ENCODE measurements around the gene KAZN.

The KAZN gene

GRCh38 chr1:14768582-14769304 is 170.3 kb downstream of the KAZN start:
- peaks cover 44% of the 10 kb centered on the region for H3K4me1 ChIP-seq (ENCODE audit: control insufficient read depth, insufficient read depth, low read length)
- H3K36me3 ChIP-seq (ENCODE audit: control insufficient read depth, insufficient read depth, low read length), result no peaks in the 10 kb centered on the region
- no peaks in the 10 kb centered on the region for H3K9me3 ChIP-seq (ENCODE audit: control insufficient read depth, insufficient read depth, low read depth, low read length)
- no peak overlapping the region for H3K4me3 ChIP-seq (ENCODE audit: low read depth, low read length)
- no peaks in the 10 kb centered on the region for H3K27me3 ChIP-seq (ENCODE audit: control insufficient read depth, insufficient read depth, low read length)
- no peak overlapping the region for H3K9ac ChIP-seq (ENCODE audit: low read length)
- no peak overlapping the region for H3K27ac ChIP-seq (ENCODE audit: low read depth, low read length)

GRCh38 chr1:14769486-14770274 is 171.2 kb downstream of the KAZN start:
- Histone ChIP-seq H3K4me1 (ENCODE audit: control insufficient read depth, insufficient read depth, low read length) (peaks cover 37% of the 10 kb centered on the region), H3K36me3 (ENCODE audit: control insufficient read depth, insufficient read depth, low read length) (no peaks in the 10 kb centered on the region), H3K27me3 (ENCODE audit: control insufficient read depth, insufficient read depth, low read length) (no peaks in the 10 kb centered on the region), H3K27ac (ENCODE audit: low read depth, low read length) (no peak overlapping the region), H3K4me3 (ENCODE audit: low read depth, low read length) (no peak overlapping the region), H3K9me3 (ENCODE audit: control insufficient read depth, insufficient read depth, low read depth, low read length) (no peaks in the 10 kb centered on the region), H3K9ac (ENCODE audit: low read length) (no peak overlapping the region)

GRCh38 chr1:14773396-14774025 is 175.0 kb downstream of the KAZN start:
- Histone ChIP-seq H3K9me3 (ENCODE audit: control insufficient read depth, insufficient read depth, low read depth, low read length) (no peaks in the 10 kb centered on the region), H3K9ac (ENCODE audit: low read length) (no peak overlapping the region), H3K36me3 (ENCODE audit: control insufficient read depth, insufficient read depth, low read length) (no peaks in the 10 kb centered on the region), H3K4me1 (ENCODE audit: control insufficient read depth, insufficient read depth, low read length) (peaks cover 25% of the 10 kb centered on the region), H3K4me3 (ENCODE audit: low read depth, low read length) (no peak overlapping the region), H3K27me3 (ENCODE audit: control insufficient read depth, insufficient read depth, low read length) (no peaks in the 10 kb centered on the region), H3K27ac (ENCODE audit: low read depth, low read length) (no peak overlapping the region)

- H3K9ac ChIP-seq (ENCODE audit: low read length), result no peak overlapping the region
- no peak overlapping the region for H3K4me3 ChIP-seq (ENCODE audit: low read depth, low read length)
- no peak overlapping the region for H3K27ac ChIP-seq (ENCODE audit: low read depth, low read length)
- peaks cover 25% of the 10 kb centered on the region for H3K4me1 ChIP-seq (ENCODE audit: control insufficient read depth, insufficient read depth, low read length)
- no peaks in the 10 kb centered on the region for H3K9me3 ChIP-seq (ENCODE audit: control insufficient read depth, insufficient read depth, low read depth, low read length)
- H3K36me3 ChIP-seq (ENCODE audit: control insufficient read depth, insufficient read depth, low read length), result no peaks in the 10 kb centered on the region
- H3K27me3 ChIP-seq (ENCODE audit: control insufficient read depth, insufficient read depth, low read length), result no peaks in the 10 kb centered on the region
Measured at GRCh38 chr1:14774225-14774624, 175.7 kb downstream of the KAZN start.

- Histone ChIP-seq H3K9me3 (ENCODE audit: control insufficient read depth, insufficient read depth, low read depth, low read length) (no peaks in the 10 kb centered on the region), H3K27me3 (ENCODE audit: control insufficient read depth, insufficient read depth, low read length) (no peaks in the 10 kb centered on the region), H3K9ac (ENCODE audit: low read length) (no peak overlapping the region), H3K36me3 (ENCODE audit: control insufficient read depth, insufficient read depth, low read length) (no peaks in the 10 kb centered on the region), H3K4me3 (ENCODE audit: low read depth, low read length) (no peak overlapping the region), H3K27ac (ENCODE audit: low read depth, low read length) (no peak overlapping the region), H3K4me1 (ENCODE audit: control insufficient read depth, insufficient read depth, low read length) (peaks cover 30% of the 10 kb centered on the region)
Measured at GRCh38 chr1:14774988-14775387, 176.5 kb downstream of the KAZN start.

- H3K4me3 ChIP-seq (ENCODE audit: low read depth, low read length), result no peak overlapping the region
- no peaks in the 10 kb centered on the region for H3K27me3 ChIP-seq (ENCODE audit: control insufficient read depth, insufficient read depth, low read length)
- H3K9ac ChIP-seq (ENCODE audit: low read length), result no peak overlapping the region
Measured at GRCh38 chr1:14775434-14775833, 176.9 kb downstream of the KAZN start.

GRCh38 chr1:14777516-14778506 is 179.3 kb downstream of the KAZN start:
- no peak overlapping the region for H3K27ac ChIP-seq (ENCODE audit: low read depth, low read length)
- H3K4me1 ChIP-seq (ENCODE audit: control insufficient read depth, insufficient read depth, low read length), result peaks cover 44% of the 10 kb centered on the region
- no peaks in the 10 kb centered on the region for H3K36me3 ChIP-seq (ENCODE audit: control insufficient read depth, insufficient read depth, low read length)
- no peak overlapping the region for H3K4me3 ChIP-seq (ENCODE audit: low read depth, low read length)
- no peaks in the 10 kb centered on the region for H3K27me3 ChIP-seq (ENCODE audit: control insufficient read depth, insufficient read depth, low read length)
- no peak overlapping the region for H3K9ac ChIP-seq (ENCODE audit: low read length)
- no peaks in the 10 kb centered on the region for H3K9me3 ChIP-seq (ENCODE audit: control insufficient read depth, insufficient read depth, low read depth, low read length)

More at GRCh38 chr1:14775434-14775833, 176.9 kb downstream of the KAZN start:
- Histone ChIP-seq H3K4me1 (ENCODE audit: control insufficient read depth, insufficient read depth, low read length) (peaks cover 34% of the 10 kb centered on the region), H3K36me3 (ENCODE audit: control insufficient read depth, insufficient read depth, low read length) (no peaks in the 10 kb centered on the region), H3K27ac (ENCODE audit: low read depth, low read length) (no peak overlapping the region), H3K9me3 (ENCODE audit: control insufficient read depth, insufficient read depth, low read depth, low read length) (no peaks in the 10 kb centered on the region)

GRCh38 chr1:14778541-14778897 is 180.0 kb downstream of the KAZN start:
- no peaks in the 10 kb centered on the region for H3K9me3 ChIP-seq (ENCODE audit: control insufficient read depth, insufficient read depth, low read depth, low read length)
- no peaks in the 10 kb centered on the region for H3K27me3 ChIP-seq (ENCODE audit: control insufficient read depth, insufficient read depth, low read length)
- no peak overlapping the region for H3K27ac ChIP-seq (ENCODE audit: low read depth, low read length)
- H3K36me3 ChIP-seq (ENCODE audit: control insufficient read depth, insufficient read depth, low read length), result no peaks in the 10 kb centered on the region
- H3K4me1 ChIP-seq (ENCODE audit: control insufficient read depth, insufficient read depth, low read length), result peaks cover 48% of the 10 kb centered on the region
- no peak overlapping the region for H3K9ac ChIP-seq (ENCODE audit: low read length)
- no peak overlapping the region for H3K4me3 ChIP-seq (ENCODE audit: low read depth, low read length)

GRCh38 chr1:14778898-14779865 is 180.7 kb downstream of the KAZN start:
- Histone ChIP-seq H3K4me1 (ENCODE audit: control insufficient read depth, insufficient read depth, low read length) (peaks cover 51% of the 10 kb centered on the region), H3K27me3 (ENCODE audit: control insufficient read depth, insufficient read depth, low read length) (no peaks in the 10 kb centered on the region)

GRCh38 chr1:14780271-14780670 is 181.8 kb downstream of the KAZN start:
- no peaks in the 10 kb centered on the region for H3K36me3 ChIP-seq (ENCODE audit: control insufficient read depth, insufficient read depth, low read length)
- H3K27ac ChIP-seq (ENCODE audit: low read depth, low read length), result no peak overlapping the region
- no peak overlapping the region for H3K9ac ChIP-seq (ENCODE audit: low read length)
- peaks cover 51% of the 10 kb centered on the region for H3K4me1 ChIP-seq (ENCODE audit: control insufficient read depth, insufficient read depth, low read length)
- H3K4me3 ChIP-seq (ENCODE audit: low read depth, low read length), result no peak overlapping the region
- no peaks in the 10 kb centered on the region for H3K9me3 ChIP-seq (ENCODE audit: control insufficient read depth, insufficient read depth, low read depth, low read length)
- H3K27me3 ChIP-seq (ENCODE audit: control insufficient read depth, insufficient read depth, low read length), result no peaks in the 10 kb centered on the region

More at GRCh38 chr1:14778898-14779865, 180.7 kb downstream of the KAZN start:
- H3K27ac ChIP-seq (ENCODE audit: low read depth, low read length), result no peak overlapping the region
- no peaks in the 10 kb centered on the region for H3K9me3 ChIP-seq (ENCODE audit: control insufficient read depth, insufficient read depth, low read depth, low read length)
- no peaks in the 10 kb centered on the region for H3K36me3 ChIP-seq (ENCODE audit: control insufficient read depth, insufficient read depth, low read length)
- no peak overlapping the region for H3K4me3 ChIP-seq (ENCODE audit: low read depth, low read length)
- no peak overlapping the region for H3K9ac ChIP-seq (ENCODE audit: low read length)
